HG03442 (cell line): ENCODE data around the gene TTI1.

Experiments used
- ATAC-seq: cut with Tn5 transposase; IDR thresholded peaks from one replicate; pipeline ENCODE4 v1.9.1; 2021; ENCODE audit warnings: mild to moderate bottlenecking, moderate library complexity; ENCODE audit not compliant: unreplicated experiment

The TTI1 gene

DNA sequence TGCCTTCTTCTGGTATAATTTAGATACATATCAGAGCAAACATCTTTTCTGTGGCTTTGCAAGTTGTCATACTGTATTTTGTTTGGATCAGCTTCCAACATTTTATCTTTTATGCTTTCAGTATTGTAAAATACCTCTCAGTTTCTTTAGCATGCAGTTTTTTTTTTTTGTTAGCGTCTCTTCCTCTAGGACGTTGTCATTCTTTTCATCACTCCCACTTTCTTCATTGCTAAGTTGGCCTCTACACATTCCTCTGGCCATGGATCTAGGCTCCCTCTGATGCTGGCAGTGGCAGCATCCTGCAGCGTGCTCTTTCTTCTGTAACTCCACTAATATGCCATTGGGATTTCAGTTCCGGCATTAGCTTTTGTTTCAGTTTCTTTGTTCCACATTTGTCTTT lies 22.0 kb upstream of the TTI1 start:
- no peak for ATAC-seq

DNA sequence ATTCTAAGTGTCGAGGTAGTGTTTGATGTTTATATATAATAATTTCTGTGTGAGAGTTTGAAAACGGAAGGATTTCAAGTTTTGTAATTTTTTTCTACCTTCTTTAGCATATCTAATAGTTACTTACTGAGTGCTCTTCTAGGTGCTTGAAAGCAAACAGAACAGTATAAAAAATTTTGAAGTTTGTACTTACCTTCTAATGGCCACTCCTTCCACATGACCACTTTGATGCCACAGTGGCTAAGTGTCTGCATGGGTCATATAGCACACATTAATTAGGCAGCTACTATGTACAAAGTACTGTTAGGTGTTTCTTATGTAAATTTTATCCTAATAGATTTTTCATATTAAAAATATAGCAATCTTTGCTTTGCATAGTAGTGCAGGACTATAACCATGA lies 21.4 kb upstream of the TTI1 start:
- no peak for ATAC-seq

DNA sequence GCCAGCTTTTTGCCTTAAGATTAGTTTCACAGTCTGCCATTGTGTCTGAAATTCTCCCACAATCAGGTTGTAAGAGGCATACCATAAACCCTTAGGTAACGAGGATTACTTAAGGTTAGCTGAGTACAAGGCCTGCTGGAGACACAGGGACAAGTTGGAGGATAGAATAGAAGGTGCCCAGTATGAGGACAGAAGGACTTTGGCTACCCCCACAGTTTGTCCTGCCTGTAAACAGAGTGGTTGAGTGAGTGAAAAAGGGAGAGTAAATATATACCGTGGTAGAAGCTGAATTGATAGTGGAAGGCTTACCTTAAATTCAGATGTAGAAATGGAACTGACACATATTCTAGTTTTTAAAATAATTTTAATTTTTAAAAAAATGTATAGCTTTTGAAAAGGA lies 19.6 kb upstream of the TTI1 start:
- ATAC-seq, result no peak

DNA sequence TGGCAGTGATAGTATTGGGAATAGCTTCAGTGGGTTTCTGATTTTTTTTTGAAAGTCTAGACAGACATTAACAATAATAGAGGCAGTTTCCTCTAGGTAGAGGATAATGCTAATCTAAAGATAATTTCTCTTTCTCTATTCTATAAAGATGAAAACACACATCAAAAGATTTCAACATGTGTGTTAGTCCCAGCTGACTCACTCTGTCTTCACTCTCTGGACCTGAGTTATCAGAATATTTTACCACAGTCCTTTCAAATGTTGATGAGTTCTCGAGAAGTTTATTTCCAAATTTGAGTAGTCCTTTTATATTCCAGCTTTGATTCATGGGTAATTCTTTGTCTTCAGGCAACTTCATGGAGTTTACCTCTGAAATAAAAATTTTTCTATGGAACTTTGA lies 17.4 kb upstream of the TTI1 start:
- no peak for ATAC-seq

DNA sequence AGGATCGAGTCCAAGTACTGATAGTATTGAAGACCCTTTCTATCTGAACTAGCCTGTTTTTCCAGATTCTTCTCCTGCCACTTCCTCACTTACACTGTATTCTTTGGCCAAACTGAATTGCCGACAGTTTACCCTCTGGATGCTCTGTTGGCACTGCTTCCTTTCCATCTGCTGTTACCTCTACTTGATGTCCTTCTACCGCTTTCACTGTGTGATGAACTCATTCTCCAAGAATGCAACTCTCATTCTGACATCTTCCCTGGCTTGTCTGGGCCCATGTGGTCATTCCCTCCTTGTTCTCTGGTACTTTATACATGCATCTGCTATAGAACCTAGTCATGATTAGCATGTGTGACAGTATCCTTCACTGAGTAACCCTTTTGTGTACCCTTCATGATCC lies 16.5 kb upstream of the TTI1 start:
- ATAC-seq, result no peak

DNA sequence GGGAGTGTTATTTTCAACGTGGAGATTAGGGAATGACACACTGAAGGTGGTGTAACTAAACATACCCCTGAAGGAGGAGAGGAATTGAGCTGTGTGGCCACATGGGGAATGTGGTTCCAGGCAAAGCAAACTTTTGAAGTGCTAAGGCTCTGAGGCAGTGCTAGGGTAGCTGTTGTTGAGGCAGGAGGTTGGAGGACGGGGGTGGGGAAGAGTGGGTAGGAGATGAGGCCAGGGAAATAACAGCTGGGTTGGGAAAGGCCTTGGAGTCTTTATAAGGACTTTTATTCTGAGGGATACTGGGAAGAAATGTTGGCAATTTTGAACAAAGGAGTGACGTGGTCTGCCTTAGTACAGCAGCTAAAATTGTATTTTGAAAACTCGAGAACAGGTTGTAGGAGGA lies 13.3 kb upstream of the TTI1 start:
- no peak for ATAC-seq

DNA sequence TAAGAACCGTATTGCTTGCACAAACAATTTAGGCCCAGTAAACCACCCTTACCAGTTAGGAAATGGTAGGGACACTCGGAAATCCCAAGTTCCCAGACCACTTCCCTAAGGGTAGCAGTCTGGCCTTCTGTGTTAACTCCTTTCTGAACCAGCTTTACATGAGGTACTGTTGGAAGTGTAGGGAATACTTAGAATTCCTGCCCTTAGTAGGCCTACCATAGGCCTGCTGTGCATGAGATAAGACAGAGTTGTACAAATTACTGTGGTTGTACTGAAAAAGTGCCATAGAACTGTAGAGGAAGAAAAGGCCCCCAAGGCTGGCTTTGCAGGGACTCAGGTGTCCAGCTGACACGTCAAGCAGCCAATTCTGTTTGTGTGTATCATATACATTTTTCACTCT lies 11.4 kb upstream of the TTI1 start:
- no peak for ATAC-seq

DNA sequence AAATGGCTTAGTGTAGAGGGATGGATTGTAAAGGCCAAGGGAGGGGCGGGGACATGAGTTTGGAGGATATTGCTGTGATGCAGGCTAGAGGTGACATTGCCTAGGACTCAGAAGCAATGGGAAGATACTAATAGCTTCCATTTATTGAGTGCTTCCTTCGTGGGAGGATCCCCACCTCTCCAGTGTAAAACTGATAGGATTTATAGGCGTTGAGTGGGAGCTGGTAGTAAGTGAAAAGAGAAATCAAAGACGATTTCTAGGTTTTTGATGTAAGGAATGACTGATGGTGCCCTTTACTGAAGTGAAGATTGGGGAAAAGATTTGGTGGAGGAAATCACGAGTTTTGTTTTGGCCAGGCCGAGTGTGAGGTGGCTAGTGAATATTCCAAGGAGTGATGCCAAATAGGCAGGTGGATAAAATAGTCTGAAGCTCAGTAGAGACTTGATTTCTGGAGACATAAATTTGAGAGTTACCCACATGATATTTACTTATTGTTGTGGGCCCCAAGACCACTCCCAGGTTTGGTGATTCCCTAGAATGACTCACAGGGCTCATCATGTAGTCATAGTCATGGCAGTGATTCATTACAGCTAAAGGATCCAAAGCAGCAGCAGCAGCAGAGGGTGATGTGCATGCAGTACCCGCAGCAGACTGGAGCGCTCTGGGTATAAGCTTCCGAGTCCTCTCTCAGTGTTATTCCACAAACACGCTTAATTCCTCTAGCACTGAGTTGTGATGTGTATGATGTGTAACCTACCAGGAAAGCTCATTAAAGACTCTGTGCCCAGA lies 10.4 kb upstream of the TTI1 start:
- no peak for ATAC-seq

DNA sequence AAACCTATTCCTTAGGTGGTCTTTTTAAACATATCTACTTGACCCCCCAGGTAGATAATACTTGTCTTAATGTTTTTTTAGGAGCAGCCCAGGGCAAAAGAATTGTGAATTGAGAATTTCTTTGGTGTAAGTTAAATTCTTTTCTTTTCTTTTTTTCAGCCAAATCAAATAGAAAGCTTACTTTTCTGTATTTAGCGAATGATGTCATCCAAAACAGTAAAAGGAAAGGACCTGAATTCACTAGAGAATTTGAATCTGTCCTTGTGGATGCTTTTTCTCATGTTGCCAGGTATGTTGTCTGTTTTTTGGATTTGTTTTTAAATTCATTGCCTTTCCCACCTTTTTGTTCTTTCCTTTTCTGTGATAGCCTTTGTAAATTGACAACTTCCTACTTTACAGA lies 7.0 kb upstream of the TTI1 start:
- no peak for ATAC-seq

DNA sequence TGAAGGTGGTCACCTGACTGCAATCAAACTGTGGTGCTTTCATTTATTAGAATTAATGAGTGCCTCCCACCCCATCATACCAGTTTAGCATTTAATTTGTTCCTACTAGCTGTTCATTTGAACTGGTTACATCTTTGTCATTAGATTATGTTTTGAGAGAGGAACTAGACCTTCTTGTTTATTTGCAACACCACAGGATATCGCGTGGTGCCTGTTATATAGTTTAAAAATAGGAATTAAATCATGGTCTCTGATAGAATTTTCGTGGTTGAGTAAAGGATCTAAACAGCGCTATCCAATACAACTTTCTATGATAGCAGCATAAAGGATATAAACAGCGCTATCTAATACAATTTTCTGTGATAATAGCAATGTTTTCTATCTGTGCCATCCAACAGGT lies 3.1 kb upstream of the TTI1 start:
- ATAC-seq, result no peak

DNA sequence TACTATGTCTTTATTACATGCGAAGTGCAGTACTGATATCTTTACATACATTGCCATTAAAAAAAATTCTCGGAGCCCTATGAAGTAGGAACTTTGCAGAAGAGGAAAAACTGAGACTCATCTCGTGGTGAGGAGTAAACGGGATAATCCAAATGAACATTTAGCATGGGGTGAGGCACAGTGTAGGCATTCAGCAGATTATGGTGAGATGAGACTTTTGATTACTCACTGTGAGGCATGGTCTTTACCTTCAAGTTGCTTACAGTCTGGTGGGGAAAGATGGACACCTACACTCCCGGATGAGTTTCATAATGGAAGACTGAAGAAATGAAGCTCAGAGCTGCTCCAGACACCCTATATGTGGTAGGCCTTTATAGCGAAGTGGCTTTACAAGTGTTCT lies 1.7 kb upstream of the TTI1 start:
- ATAC-seq, result no peak

DNA sequence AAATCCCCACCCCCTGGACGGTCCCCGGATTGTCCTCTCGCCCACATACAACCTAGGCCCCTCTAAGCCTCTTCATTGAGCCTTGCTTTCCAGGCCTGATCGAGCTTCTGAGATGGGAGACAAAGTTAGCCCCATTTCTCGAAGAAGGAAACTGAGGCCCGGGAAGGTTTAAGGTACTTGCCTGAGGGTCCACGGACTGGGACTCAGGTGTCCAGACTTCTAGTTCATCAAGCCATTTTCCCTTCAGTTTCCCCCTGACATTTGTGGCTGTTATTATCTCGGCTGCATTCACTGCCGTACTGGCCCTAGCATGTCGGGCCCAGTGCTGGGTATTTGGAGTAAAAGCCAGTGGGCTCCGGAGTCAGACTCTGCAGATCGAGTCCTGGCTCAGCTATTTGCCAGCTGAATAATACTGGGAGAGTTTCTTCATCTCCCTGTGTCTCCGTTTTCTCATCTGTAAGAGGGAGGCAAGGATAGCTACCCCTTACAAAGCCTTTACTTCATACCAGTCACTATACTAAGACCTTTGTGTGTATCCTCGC lies 923 bp upstream of the TTI1 start:
- ATAC-seq, result peak; percentile 2

DNA sequence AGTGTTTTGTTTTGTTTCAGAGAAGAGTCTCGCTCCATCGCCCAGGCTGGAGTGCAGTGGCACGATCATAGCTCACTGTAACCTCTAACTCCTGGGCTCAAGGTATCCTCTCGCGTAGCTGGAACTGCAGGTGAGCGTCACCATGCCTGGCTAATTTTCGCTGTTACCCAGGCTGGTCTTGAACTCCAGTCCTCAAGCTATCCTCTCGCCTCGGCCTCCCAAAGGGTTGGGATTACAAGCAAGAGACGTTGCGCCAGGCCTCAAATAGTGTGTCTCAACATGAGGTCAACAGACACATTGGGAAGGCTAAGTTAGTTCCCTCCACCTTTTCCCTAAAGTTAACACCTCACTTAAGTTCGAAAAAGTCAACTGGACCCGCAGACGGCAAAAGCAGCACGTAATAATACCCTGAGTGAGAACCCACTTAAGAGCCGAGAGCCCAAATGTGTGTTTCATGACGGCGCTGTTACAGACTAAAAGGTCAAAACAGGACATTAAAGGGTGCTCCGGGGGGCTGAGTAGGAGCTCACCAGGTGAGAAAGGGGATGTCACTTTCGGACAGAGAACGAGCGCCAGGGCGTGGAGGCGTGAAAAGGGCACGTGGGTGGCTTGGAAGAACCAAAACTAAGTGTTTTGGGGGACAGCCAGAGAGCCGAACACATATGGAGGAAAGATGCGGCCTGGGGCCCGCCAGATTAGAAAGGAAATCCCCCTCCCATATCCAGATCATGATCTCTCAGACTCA lies 499 bp downstream of the TTI1 start:
- ATAC-seq, result peak; percentile 39

DNA sequence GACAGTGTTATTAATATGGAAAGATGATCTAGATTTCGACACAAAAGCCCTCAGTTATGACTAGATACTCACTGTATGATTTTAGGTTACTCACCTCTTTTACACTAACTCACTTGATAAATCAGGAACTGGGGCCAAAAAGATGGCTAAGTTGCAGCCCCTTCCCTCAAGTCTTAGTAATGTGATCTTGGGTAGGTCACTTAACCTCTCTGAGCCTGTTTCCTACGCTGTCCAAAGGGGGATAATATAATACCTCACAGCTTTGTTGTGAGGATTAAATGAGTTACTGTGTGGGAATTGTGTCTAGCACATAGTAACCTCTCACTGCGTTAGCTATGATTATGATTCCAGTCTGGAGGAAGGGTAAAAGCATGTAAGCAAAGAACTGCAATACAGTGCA lies 1.3 kb downstream of the TTI1 start:
- ATAC-seq, result no peak

DNA sequence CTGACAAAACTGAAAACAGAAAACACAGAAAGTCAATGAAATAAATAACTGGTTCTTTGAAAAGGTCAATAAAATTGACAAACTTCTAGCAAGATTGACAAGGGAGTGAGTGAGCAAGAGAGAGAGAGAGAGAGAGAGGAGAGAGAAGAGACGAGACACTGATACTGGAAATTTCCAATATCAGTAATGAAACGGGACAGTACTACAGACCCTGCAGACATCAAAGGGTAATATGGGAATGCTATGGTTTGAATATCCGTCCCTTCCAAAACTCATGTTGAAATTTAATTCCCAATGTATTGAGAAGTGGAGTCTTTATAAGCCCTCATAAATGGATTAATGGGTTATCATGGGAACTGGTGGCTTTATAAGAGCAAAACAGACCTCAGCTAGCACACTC lies 3.8 kb downstream of the TTI1 start:
- ATAC-seq, result no peak

DNA sequence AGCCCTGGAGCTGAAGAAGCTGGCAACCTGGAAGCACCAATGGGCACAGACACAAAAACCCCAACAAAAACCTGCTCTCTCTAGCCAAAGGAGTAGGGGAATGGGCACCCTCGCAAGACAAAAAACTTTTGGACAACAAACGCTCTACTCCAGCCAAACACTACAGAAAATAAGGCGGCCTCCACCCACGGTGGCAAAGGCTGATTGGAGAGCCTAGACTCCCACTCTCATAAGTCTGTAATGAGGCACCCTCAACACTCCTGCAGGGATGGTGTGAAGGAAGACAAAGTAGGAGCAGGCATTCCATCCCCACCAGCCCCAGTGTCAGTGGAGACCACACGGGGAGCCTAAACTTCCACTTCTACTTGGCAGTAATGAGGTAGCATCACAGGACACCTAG lies 8.8 kb downstream of the TTI1 start:
- ATAC-seq, result no peak

DNA sequence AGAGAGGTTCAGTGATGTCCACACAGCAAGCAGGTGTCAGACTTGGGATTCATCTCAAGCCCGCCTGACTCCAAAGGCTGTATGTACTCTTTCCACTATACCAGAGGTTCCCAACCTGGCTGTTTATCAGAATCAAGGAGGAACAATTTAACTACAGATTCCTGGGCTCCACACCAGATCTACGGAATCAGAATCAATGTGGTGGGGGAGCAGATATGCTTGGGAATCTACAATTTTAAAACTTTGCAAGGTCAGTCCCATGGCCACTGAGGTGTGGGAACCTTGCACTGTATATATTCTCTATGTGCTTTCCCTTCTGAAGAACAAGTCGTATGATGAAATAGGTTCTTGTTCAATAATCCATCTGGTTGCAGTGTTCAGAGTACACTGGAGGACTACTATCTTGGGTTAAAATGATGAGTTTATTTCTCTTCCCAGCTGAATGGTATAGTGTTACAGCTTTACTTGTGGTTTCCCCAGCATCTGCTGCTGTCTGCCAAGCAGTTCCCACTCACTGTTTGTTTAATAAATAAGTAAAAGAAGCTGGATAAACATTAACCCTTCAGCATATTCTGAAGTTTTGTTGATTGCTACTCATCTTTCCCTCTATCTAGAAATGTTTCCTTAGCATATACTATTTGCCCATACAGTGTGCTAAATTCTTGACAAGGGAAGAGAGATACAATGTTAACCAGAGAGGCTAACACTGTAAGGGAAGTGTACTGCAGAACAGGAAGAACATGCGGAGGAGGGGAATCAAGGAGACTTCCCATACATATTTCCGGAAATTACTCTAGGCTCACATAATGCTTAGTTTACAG lies 9.9 kb downstream of the TTI1 start:
- no peak for ATAC-seq

DNA sequence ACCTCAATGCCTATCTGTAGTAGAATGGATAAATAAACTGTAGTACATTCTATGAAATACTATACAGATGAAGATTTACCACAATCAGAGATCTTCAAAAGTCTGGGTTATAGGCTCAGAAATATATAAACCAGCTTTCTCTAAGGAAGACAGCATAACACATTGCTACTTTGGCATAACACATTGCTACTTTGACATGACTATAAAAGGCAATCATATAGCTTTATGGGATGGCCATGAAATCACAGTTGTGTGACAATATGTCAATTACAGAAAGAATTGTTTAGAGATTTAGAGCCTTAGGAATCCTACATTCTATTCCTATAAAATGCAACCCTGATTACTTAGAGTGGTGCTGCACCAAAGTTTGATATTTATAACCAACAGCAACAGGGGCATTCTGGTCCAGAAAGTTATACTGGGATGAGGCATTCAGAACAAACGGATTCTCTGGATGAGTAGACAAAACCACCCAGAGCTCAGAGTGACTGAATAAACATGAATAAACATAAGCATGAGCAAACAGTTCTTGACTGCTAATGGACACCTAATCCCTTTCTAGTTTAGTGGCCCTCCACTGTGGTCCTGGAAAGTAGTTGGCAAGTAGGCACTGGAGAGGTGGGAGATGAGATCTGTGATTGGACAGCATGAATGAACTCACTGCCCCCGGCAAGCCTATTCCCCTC lies 12.0 kb downstream of the TTI1 start:
- no peak for ATAC-seq

DNA sequence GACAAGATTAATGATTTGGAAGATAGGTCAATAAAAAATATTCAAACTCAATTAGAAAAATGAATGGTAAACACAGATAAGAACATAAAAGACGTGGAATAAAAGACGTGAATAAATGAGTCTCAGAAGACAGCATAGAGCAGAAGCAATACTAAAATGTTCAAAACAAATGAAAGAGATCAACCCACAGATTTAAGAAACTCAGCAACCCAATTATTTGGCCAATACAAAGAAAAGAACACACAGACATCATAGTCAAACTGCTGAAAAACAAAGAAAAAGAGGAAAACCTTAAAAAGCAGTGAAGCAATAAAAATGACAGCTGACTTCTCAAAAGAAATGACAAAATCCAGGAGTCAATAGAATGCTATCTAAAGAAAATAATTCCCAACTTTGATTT lies 14.9 kb downstream of the TTI1 start:
- no peak for ATAC-seq

DNA sequence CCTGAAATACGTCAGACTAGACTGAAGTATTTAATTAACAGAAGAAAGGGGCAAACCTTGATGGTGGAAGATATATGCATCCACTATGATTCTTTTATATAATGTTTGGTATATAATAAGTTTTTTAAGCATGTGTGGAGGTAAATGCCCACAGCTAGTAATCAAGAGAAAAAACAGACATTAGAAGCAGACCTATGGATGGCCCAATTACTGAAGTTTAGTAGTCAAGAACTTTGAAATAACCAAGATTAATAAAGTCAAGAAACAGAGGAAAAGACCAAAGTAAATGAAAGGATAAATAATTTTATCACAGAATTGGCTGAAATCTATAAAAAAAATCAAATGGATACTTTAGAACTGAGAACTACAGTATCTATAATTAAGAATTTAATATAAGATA lies 15.3 kb downstream of the TTI1 start:
- ATAC-seq, result no peak

DNA sequence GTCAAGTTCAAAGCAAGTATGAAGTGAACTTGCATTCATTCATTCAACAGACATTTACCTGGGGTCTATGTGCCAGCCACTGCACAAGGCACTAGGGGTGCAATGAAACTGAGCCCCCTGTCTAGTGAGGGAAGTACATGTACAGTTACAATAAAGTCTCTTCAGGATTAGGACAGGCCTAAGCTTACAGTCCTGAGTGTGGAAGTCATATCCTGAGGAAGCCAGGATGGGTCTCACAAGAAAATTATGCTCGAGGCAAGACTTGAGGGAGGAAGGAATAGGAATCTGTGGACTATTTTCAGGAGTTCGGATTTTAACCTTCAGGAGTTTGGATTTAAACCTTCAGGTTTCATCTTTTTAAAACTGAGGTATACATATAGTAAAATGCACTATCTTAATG lies 19.4 kb downstream of the TTI1 start:
- no peak for ATAC-seq
